Psoas muscle (tissue), 8 donors: ENCODE data around the gene BTBD6. TPM values are rescaled to one million over a fixed set of nuclear protein-coding genes. Genes with fewer than 3 reads are reported as not detected.

Experiments
- ATAC-seq, 4 donors: fragments of 200-7000 bp; cut with Tn5 transposase; one replicate each; pipeline ENCODE4 v1.9.1; 2020; ENCODE audit warnings: moderate library complexity in 3 of 4, mild to moderate bottlenecking in 2 of 4
- DNase-seq, 2 donors: peaks; one replicate each; pipeline ENCODE4 v3.0.0-alpha.2; 2020
- H3K27ac ChIP-seq: fragments of 200-600 bp; one replicate; pipeline ENCODE4 v1.8.0; 2022
- H3K27me3 ChIP-seq, 3 donors: fragments of 200-600 bp in 1 of 3; one replicate each; pipeline versions ENCODE4 v1.6.1 to v1.8.0; 2013 to 2022; ENCODE audit warnings: low read length in 2 of 3, mild to moderate bottlenecking in 2 of 3, moderate library complexity in 1 of 3; ENCODE audit not compliant: insufficient read depth in 3 of 3
- H3K36me3 ChIP-seq, 2 donors: fragments of 200-600 bp in 1 of 2; one replicate each; pipeline versions ENCODE4 v1.6.1 to v1.8.0; 2013 to 2022; ENCODE audit warnings: low read depth in 1 of 2, mild to moderate bottlenecking in 1 of 2, moderate library complexity in 1 of 2; ENCODE audit not compliant: insufficient read depth in 1 of 2
- H3K4me1 ChIP-seq: fragments of 200-600 bp; one replicate; pipeline ENCODE4 v1.8.0; 2022
- H3K4me3 ChIP-seq: fragments of 200-600 bp; one replicate; pipeline ENCODE4 v1.8.0; 2022; ENCODE audit warnings: mild to moderate bottlenecking
- H3K9me3 ChIP-seq: fragments of 200-600 bp; one replicate; pipeline ENCODE4 v1.8.0; 2022
- WGBS, 3 donors: extraction: QIAGEN DNeasy Blood & Tissue Kit; methylation state at CpG; one replicate each; pipeline versions ENCODE4 v1.1.6 to v1.1.7; 2013; 5-methylcytosine and 5-hydroxymethylcytosine counted together
- intact Hi-C, 2 donors: fragments of 100-400 bp; cut with DNase I; formaldehyde crosslinking; loops; one replicate each; pipeline versions ENCODE4 v1.11.0 to v1.14.2; 2022
- polyA plus RNA-seq, 3 donors: library from polyadenylated mRNA; stranded (reverse); fragments of 200-250 nt; gene quantifications; one replicate each; pipeline ENCODE4 v1.2.3, GENCODE V29; 2013
- total RNA-seq, 4 donors: library from RNA; stranded (reverse); fragmentation: NEBNext Ultra II Directional in 2 of 4; extraction: Animal tissue kit (Norgen Biotek cat#: 25700) in 2 of 4; gene quantifications; one replicate each; pipeline versions ENCODE4 v1.2.1 to v1.2.4, GENCODE V29; 2021 to 2023
- TF ChIP-seq, protein P1 (sequence below): fragments of 200-600 bp; IDR thresholded peaks from one replicate; pipeline ENCODE4 v1.8.0; 2022; ENCODE audit warnings: antibody characterized with exemption
- donor health status: healthy with polysubstance abuse.
- donor health status: DM: no; HTN: no; CAD: no; lungs with moderate emphysema.
- donor health status: Bipolar disorder and iron deficiency.
- donor health status: healthy.
- donor health status: DM: yes; HTN: yes; CAD: no.
- donor health status: DM: no; HTN: no; CAD: no.
- donor health status: DM: no; HTN: no; CAD: no.
- donor health status: DM: yes; HTN: yes; CAD: no.

Gene BTBD6
- total and polyA plus RNA-seq, 7 donors = 48.3 to 79.7 (median 72.2) TPM

DNA sequence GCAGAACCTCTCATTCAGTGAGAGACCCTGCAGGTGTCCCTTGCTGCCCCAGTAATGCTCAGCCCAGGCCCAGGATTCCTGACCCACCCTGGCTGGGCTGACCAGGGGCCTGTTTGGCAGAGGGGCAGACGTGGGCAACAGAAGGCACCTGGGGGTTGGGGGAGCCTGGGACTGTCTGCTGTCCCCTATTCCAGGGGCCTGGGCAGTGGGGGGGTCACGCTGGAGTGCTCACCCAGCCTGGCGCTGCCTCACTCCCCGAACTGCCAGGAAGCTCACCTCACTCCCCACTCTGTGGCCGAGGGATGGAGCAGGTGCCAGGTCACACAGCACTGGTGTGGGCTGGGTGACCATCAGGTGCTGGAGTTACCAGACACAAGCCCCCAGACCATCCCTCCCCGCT lies 44.6 kb upstream of the BTBD6 start:
- intact Hi-C loops = loop anchor here (1.0 to 5.0 kb wide), 5 partner anchors 78 to 149 kb away; no protein-coding TSS in a partner anchor
- DNase-seq (no peak), ATAC-seq (no peak)
- TF ChIP-seq, protein P1, sequence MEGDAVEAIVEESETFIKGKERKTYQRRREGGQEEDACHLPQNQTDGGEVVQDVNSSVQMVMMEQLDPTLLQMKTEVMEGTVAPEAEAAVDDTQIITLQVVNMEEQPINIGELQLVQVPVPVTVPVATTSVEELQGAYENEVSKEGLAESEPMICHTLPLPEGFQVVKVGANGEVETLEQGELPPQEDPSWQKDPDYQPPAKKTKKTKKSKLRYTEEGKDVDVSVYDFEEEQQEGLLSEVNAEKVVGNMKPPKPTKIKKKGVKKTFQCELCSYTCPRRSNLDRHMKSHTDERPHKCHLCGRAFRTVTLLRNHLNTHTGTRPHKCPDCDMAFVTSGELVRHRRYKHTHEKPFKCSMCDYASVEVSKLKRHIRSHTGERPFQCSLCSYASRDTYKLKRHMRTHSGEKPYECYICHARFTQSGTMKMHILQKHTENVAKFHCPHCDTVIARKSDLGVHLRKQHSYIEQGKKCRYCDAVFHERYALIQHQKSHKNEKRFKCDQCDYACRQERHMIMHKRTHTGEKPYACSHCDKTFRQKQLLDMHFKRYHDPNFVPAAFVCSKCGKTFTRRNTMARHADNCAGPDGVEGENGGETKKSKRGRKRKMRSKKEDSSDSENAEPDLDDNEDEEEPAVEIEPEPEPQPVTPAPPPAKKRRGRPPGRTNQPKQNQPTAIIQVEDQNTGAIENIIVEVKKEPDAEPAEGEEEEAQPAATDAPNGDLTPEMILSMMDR = no peak
- Histone ChIP-seq H3K27ac (no peak overlapping the region), H3K4me1 (peaks cover 24% of the 10 kb centered on the region), H3K36me3 (no peaks in the 10 kb centered on the region), H3K9me3 (no peaks in the 10 kb centered on the region), H3K27me3 (peaks cover 0 to 20% (median 0%) of the 10 kb centered on the region in 3 donors), H3K4me3 (no peak overlapping the region)
- WGBS, 3 donors = 76 to 92% (median 77%) methylated on average over 4 to 6 of the region's 6 CpGs

- TF ChIP-seq, protein P1 = no peak
- peak in 1 of 2 donors; percentile 77 for DNase-seq
- Histone ChIP-seq H3K27me3 (peaks cover 0 to 17% (median 0%) of the 10 kb centered on the region in 3 donors), H3K4me3 (no peak overlapping the region), H3K4me1 (peaks cover 24% of the 10 kb centered on the region), H3K9me3 (no peaks in the 10 kb centered on the region), H3K27ac (no peak overlapping the region), H3K36me3 (peaks cover 0 to 4% of the 10 kb centered on the region in 2 donors)
- 29 to 45% (median 36%) methylated on average over 24 of the region's 24 CpGs for WGBS, 3 donors
- intact Hi-C loops = loop anchor here in 1 of 2 donors (5.0 kb wide), 3 partner anchors 78 to 148 kb away; no protein-coding TSS in a partner anchor
- peak; percentile 57 to 79 (median 69) for ATAC-seq
Observed at GRCh38 chr14:105204206-105204930, 44.0 kb upstream of the BTBD6 start.

DNA sequence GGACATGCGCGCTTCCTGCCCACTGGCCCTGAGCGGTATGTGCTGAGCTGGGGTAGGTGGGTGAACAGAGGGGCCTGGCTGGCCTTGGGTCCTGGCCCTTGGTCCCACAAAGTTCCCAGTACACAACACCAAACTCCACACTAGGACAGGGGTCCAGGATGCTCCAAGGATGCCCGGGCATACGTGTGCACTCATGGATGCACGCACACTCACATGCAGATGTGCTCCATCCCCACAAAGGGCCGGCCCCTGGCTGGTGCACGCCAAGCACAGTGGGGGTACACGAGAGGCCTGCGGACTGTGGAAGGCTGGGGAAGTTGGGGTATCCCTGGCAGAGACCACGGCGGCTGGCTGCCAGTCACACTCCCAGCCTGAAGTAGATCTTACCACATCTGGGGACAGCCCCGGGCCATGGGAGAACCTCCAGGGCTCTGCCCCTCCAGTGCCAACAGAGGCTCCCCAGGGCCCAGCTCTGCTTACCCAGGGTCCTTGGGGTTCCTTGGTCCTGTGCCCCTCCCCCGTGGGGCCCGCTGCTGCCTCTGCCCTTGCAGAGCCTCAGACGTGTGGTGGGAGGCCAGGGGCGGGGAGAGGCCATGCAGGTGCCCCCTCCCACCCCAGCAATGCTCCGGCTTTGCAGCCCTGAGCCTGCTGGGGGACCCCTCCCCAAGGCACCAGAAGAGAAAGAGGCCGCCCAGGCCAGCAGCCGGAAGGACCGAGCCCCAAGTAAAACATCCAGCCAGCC lies 43.2 kb upstream of the BTBD6 start:
- Histone ChIP-seq H3K36me3 (peaks cover 0 to 11% of the 10 kb centered on the region in 2 donors), H3K27me3 (peaks cover 0 to 10% (median 0%) of the 10 kb centered on the region in 3 donors), H3K9me3 (no peaks in the 10 kb centered on the region), H3K27ac (no peak overlapping the region), H3K4me1 (peaks cover 24% of the 10 kb centered on the region), H3K4me3 (no peak overlapping the region)
- ATAC-seq (peak in 2 of 4 donors; percentile 3 to 5), DNase-seq (no peak)
- intact Hi-C loops = loop anchor here in 1 of 2 donors (5.0 kb wide), 3 partner anchors 77 to 147 kb away; no protein-coding TSS in a partner anchor
- TF ChIP-seq, protein P1 = no peak
- WGBS, 3 donors = 29 to 45% (median 32%) methylated on average over 20 to 21 of the region's 21 CpGs

DNA sequence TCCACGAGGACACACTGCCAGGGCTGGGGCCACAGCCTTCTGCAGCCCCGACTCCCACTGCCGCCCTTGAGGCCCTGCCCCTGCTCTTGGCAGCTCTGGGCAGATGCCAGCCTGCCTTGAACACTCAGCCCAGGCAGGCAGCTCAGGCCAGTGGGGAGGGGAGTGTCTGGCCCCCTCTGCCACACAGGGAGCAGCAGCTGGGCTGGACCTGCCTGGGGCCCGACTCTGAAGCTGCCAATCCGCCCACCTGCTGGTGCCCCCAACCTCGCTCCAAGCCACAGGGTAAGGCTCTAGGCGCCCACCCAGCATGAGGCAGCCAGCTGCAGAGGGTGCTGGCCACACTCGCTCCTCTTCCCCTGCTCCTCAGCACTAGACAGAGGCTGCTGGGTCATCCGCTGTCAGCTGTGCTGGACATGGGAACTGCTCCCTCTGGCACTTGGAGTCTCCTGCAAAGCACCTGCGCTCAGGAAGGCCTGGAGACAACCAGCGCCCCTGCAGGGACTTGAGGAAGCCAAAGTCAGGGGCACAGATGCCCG lies 42.6 kb upstream of the BTBD6 start:
- no peak for DNase-seq
- intact Hi-C loops = no loop called here
- Histone ChIP-seq H3K4me3 (no peak overlapping the region), H3K36me3 (peaks cover 0 to 14% of the 10 kb centered on the region in 2 donors), H3K9me3 (no peaks in the 10 kb centered on the region), H3K4me1 (peaks cover 24% of the 10 kb centered on the region), H3K27ac (no peak overlapping the region), H3K27me3 (peaks cover 0 to 5% (median 0%) of the 10 kb centered on the region in 3 donors)
- WGBS, 3 donors = 12 to 41% (median 17%) methylated on average over 11 to 12 of the region's 12 CpGs
- TF ChIP-seq, protein P1 = no peak
- peak in 3 of 4 donors; percentile 9 to 40 (median 16) for ATAC-seq
